ENCODE data around the gene GPSM1.

GPSM1 gene

DNA sequence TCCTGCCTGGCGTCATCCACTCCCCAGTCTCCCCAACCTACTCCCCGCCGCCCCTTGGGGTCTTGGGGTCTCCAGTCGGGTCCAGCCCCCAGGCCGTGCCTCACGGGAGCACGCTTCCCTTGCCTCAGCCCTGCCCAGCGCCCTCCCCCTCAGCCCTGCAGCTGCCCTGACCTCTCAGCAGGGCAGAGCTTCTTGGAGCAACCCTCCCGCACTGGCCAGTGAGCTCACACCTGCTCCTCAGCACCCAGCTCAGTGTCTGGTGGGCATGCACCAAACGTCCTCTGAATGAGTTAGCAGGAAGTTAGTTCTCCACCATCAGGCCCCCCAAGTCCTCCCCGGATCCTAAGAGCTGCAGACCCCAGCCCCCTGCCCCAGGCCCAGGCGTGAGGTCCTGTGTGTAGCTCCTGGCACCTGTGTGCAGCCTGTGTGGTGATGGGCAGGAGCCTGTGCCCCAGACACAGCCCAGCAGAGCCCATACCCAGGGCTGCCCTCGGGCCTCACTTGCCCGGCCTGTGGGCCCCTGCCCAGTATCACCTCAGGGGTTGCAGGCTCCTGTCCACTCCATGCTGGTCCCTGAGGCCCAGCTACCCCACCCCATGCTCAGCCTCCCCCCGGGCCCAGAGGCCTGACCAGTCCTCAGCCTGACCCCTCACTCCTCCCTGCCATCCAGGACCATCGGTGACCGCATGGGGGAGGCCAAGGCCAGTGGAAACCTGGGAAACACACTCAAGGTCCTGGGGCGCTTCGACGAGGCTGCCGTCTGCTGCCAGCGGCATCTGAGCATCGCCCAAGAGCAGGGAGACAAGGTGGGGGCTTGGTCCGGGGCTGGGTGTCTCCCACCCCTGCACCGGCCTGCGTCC is 8.2 kb downstream of the GPSM1 start:
- DNase-seq: no peak

DNA sequence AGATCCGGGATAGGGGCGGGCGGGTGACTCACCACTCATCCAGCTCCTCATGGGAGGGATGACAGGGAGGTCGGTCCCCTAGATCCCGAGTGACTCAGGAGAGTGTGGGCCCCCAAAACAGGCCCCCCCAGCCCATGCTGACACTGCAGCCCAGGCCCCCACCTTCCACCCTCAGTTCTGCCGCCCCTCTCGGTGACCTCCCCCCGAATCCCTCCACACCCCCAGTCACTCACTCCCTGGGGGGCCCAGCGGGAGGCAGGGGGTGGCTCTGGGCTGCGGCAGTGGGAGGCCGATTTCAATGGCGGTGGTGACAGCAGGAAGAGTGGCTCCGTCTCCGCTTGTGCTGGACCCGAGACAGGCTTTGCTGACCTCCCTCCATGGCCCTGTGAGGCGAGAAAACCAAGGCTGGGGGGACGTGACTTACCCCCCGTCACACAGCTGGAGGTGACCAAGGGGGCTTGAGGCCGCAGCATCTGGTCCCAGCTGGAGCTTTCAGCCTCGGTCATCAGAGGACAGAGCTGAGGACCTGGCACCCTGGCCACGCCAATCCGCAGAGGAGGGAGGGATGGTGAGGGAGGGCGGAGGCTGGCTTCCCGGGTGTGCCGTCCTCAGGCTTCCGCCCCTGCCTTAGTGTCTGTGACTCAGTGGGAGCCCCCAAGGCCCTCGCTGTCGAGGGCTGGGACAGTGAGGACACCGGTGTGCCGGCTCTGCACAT is 9.0 kb downstream of the GPSM1 start:
- no peak for DNase-seq

DNA sequence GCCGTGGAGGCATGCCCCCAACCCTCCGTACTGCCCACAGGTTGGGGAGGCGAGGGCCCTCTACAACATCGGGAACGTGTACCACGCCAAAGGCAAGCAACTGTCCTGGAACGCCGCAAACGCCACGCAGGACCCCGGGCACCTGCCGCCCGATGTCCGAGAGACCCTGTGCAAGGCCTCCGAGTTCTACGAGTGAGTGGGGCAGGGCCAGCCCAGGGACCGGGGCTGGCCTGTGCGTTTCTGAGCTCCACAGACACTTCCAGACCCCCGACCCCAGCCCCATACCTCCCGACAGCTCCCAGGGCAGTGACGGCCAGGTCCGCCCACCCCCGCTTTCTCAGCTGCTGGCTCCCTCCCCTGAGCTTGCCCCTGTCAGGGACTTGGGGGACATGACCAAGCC is 9.5 kb downstream of the GPSM1 start:
- no peak for DNase-seq

DNA sequence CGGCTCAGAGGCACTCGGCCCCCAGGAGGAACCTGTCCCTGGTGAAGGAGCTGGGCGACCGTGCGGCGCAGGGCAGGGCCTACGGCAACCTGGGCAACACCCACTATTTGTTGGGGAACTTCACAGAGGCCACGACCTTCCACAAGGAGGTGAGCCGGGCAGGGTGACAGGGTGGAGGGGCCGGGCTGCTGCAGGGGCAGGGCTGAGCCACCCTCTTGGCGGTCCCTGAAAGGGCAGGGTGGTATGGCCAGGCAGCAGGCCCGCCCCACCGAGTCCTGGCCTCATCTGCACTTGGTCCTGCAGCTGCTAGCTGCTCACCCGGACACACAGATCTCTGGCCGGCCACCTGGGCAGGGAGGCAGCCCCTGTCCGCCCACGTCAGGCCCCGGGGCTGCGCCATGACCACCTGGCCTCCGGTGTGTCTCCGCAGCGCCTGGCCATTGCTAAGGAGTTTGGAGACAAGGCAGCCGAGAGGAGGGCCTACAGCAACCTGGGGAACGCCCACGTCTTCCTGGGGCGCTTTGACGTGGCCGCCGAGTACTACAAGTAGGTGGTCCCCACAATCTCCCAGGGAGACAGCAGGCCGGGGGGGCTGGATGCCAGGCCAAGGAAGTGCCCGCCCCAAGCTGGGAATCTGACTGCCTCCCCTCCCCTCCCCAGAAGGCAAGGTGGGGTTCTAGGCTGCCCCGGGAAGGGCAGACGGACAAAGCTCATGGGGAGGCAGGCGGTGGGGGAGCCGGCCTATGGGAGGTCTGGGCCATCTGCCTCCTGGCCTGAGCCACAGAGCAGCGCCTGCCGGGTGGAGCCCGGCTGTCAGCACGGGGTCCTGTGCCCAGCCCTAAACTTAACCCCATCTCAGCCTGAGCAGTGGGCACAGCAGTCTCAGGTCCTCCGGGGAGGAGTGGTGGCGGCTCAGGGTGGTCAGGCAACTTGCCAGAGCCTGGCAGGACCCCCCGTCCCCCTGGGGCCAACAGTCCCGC is 10.4 kb downstream of the GPSM1 start:
- no peak for DNase-seq

DNA sequence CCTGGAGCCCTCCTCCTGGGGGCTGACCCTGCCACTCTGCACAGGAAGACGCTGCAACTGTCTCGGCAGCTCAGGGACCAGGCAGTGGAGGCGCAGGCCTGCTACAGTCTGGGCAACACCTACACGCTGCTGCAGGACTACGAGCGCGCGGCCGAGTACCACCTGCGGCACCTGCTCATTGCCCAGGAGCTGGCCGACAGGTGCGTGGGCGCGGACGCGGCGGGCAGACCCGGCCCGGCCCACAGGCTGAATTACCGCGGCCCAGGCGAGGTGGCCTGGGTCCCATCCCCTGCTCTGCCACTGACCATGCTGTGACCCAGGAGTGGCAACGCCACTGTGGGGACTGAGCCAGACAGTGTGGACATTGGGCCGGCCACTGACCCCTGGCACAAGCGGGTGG is 11.2 kb downstream of the GPSM1 start:
- DNase-seq: no peak

DNA sequence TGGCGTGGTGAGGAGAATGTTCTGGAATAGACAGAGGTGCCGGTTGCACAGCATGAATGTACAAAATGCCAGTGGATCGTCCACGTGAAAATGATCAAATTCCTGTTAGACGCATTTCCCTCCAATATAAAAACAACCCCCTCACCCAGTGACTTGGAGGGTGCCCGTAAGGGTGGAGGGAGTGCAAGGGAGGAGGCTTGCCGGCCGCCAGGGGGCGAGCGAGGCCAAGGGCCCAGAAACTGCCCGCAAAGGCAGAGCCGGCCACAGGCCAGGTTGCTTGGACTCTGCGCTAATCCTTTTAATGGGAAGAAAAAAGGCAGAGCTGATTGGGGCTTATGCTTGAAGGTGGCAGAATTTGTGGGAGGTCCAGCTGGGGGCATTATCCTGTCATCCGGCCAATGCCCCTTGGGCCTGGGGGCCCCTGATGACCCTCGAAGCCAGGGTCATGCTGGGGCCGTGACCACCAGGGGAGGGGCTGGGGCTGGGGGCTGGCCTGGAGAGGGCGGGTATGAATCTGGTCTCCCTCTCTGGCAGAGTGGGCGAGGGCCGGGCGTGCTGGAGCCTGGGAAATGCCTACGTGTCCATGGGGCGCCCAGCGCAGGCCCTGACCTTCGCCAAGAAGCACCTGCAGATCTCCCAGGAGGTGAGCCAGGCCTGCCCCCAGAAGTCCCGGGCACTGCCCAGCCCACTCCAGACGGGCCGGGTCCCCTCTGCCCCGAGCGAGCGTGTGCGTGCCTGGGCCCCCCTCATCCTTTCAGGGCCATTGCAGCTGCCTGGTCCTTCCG is 12.0 kb downstream of the GPSM1 start:
- no peak for DNase-seq

DNA sequence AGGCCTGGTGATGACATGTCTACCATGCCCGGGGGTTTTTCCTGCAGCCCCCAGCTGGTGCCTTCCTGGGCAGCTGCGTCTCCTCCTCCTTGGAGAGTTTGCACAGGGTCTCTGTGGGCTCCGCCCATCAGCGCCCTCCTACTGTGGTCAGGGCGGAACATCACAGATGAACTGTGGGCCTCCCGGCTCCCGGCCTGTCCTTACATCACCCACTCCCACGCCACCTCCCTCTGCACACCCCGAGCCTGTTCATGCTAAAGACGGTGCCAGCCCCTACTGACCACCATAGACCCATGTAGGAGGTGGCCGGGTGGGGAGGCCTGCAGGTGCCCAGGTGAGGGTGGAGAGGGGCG is 12.6 kb downstream of the GPSM1 start:
- DNase-seq: no peak

DNA sequence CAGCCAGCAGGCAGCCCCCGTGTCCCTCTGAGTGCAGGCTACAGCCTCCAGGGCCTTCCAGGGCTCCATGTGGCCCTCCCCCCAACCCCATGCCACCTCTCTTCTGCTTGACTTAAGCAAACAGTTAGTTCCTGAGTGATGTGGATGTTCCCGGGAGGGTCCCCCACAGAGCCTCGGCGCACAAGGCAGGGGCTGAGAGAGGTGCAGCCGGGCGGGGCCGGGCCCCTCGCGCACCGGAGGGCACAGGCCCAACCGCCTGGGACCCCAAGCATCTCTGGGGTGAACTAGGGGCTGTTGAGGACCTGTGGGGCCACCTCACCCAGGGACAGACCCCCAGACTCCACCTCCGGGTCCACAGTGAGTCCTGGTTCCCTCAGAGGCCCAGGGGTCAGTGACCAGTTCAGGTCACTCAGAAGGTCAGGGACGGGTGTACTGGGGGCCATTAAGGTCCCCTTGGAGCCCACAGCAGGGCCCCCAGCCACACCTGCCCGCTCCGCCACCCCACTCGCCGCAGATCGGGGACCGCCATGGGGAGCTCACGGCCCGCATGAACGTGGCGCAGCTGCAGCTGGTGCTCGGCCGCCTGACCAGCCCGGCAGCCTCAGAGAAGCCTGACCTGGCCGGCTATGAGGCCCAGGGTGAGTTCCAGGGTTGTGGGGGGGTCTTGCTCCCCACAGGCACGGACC is 13.2 kb downstream of the GPSM1 start:
- no peak for DNase-seq

DNA sequence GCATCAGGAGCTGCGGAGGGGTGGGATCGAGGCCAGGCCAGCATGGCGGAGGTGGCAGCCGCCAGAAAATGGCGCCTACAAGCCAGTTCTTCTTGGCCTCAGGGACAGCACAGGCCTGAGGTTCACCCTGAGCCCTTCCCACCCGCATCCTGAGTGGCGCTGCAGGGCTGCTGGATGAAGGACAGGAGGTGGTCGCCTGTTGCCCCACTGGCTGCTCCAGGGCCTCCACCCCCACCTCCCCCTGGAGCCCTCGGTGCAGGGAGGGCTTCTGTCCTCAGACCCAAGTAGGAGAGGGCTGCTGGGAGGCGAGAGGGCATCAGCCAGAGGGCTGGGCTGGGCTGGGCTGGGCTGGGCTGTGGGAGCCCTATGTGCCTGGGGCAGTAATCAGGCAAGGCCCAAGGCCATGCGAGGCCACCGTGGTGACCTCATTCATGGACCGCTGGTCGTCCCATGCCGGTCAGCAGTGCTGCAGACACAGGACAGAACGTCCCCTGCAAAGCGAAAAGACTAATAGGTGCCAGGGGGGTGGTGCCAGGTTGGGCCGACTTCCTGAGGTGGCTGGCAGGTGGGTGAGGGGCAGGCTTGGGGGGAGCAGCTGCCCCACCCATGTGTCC is 13.8 kb downstream of the GPSM1 start:
- DNase-seq: no peak

DNA sequence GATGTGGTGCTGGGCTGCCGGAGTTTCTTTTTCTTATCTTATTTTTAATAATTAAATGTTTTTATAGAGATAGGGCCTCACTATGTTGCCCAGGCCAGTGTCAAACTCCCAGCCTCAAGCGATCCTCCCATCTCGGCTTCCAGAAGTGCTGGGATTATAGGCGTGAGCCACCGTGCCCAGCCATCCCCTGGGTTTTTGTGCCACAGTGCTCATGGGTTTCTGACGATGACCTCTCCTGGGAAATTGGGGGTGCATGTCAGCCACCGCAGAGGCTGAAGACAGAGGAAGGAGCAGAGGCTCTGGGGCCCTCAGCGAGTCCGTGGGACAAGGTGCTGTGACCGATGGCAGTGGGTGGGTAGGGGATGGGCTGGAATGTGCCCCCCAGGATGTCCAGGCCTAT is 14.4 kb downstream of the GPSM1 start:
- DNase-seq: no peak

DNA sequence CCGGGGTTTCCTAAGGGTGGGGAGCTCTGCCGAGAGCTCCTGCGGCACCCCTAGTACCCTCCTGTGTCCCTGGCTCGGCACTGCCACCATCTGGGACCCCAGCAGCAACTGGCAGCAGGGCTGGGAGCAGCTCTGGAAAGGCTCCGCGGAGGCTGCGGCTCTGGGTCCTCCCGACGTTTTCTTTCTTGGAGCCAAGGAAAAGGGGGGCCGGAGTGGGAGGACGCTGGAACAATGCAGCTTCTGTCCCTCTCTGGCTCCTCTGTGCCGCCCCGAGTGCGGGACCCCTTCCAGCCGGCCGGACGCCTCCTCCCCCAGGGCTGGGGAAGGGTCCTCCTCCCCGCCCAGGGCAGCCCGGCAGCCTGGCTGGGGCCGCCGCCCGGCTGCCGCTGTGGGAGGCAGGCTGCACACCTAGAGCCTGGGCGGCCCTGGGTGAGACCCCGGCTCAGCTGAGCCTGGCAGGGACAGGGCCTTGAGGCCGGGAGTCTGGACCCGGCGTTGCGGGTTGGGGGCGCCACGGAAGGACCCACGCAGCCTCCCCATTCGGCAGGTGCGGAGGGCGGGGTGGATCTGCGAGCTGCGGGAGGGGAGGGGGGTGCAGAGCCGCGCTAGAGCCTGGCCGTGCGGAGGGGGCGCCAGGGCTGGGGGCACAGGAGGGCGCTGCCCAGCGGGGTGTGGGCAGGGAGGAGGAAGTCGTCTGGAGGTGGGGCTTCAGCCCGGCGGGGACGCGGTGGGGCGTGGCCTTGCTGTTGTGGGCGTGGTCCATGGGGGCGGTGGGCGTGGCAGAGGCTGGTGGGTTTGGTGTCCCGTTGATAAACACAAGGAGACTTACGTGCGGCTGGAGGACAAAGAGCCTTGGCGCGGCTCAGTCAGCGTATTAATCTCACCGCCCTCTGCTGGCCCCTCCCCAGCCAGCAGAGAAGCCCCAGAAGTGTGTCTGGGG is 15.1 kb downstream of the GPSM1 start:
- DNase-seq: peak; percentile 77

DNA sequence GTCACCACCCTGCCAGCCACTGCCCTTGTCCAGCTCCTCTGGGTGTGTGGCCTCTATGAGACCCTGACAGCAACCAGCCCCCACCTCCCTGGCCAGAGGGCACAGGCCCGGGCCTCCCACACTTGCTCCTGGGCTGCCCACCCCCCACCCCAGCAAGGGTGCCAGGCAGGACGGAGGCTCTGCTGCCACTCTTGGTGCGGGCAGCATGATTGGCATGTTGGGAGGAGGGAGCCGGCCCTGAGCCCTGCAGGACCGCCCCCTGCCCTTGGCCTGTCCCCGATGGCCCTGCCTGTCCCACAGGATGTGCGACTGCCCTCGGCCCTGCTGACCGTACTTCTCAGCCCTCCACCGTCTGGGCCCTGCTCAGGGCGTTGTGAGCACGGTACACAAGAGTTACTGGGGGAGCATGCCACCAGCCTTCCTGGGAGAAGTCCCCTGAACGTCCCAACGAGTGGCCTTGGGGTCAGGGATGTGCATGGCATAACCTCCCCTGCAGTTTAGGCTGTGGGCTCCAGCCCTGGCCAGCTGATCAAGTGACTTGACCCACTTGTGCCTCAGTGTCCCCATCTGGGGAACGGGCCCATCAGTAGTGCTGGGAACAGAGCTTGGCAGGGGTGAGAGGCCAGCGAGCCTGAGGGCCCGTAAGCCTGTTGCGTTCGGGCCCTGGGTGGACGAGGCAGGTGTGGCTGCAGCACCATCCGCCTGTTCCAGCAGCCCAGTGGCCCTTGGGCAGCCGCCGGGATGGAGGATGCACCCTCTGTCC is 16.0 kb downstream of the GPSM1 start:
- no peak for DNase-seq

DNA sequence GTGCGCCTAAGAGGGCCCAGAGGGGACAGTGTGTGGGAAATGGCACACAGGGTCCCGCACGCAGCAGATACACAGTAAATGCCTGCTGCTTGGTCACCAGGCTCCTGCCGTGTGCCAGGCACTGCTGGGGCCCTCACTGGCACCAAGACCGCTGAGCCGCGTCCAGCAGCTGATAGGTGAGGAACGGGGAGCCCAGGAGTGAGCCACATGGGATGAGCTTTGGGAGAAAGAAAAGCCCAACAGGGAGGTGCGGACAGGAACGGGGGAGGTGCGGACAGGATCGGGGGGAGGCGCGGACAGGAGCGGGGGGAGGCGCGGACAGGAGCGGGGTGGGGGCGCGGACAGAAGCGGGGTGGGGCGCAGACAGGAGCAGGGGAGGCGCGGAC is 16.5 kb downstream of the GPSM1 start:
- DNase-seq: no peak

DNA sequence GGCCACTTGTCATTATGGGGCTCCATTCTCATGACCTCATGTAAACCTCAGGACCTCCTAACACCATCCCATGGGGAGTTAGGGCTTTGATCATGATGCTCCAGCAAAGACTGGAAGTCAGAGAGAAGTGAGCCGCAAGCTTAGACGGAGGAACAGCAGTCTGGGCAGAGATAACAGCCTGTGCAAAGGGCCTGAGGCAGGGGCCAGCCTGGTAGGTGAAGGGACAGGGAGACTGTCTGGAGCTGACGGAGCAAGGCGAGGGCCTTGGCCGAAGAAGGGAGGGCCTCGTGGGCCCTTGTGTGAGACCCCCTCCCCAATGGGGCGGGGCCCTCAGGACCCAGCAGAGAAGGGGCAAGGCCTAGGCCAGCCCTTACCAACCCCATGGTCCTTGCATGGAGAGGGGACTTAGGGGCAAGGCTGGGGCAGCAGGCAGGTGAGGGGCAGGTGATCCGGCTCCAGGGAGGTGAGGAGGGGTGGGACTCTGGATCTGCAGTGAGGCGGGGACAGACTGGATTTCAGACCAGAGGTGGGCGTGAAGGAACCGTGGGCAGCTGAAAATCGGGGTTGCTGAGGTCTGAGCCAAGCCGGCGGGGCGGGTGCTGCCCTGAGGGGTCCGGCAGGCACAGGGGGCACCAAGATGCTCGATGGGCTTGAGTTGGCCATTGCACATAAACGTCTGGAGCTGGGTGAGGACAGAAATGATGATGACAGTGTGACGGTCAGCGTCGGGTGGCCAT is 17.4 kb downstream of the GPSM1 start:
- no peak for DNase-seq

DNA sequence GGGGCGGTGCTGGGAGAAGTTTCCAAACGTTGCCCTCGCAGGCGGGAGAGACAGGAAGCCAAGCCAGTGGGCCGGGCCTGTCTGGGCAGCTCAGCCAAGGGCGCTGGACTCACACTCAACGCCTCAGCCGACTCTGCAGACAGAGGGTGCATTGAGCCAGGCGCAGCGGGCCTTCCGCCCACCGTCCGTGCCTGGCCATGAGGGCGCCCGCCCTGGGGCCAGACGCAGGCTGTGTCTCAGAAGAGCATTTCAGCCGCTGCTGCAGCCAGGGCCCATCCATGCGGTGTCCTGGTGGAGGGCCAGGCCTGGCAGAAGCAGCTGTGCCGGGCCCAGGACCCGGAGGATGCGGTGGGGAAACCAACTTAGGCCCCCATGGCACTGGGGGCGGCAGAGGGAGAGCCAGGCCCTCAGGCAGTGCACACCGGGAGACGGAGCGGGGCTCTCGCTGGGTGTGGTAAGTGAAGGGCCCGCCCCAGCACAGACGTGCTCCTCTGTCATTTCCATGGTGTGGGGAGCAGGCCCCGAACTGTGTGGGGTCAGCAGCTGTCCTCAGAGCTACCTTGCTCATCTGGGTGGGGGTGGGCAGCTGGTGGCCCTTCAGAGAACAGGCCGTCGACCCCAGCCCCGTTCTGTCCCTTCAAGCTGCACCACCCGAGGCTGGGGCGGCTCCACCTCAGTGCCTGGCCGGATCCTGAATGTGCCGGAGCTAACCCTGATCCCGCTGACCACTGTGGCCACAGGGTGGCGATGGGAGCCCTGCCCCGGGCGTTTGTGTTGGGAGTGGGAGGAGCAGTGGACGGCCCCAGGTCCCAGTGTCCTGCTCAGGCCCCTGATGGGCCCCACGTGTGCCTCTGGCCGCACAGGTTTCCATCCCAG is 18.2 kb downstream of the GPSM1 start:
- DNase-seq: no peak

DNA sequence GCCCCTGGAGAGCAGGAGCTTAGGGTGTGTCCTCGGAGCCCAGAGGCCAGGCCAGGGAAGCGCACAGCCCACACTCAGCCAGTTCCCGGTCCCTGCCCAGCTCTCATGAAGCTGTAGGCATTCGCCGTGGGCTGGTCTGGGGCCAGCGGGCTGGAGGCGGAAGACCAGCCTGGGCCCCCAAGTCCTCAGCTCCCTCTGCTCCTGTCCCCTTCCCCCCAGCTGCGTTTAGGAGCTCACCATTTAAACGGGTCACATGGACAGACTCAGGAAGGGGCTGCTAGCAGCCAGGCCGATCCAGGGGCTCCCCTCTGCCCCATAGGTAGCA is 18.8 kb downstream of the GPSM1 start:
- no peak for DNase-seq

DNA sequence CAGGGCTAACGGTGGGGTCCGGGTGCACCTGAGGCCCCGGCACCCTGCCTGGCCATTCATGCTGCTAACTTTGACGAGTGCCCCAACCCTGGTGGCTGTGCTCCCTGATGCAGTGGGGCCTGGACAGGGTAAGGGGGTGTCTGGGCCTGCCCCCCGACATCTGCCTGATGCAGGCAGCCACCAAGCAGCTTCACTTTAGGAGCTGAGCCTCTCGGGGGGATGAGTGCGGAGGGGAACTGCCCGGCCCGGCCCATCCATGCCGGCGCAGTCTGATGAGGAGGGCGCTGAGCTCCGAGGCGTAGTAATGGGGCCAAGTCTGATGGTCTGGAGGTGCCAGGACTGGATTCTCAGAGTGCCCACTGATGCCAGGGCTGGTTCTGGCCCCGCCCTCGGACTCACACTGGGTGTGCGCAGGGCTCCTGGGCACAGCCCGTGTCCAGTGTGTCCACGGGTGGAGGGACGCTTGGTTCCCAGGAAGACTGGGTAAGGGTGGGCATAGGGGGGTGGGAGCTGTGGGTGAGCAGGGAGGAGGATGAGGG is 19.7 kb downstream of the GPSM1 start:
- no peak for DNase-seq
